ENCODE results near the gene SLC7A14. TPM values are rescaled to one million over a fixed set of nuclear protein-coding genes. Genes with fewer than 3 reads are reported as not detected.

The SLC7A14 gene
- total RNA-seq, 1 experiment from 2014 or later = not detected

GRCh38 chr3:170507063-170507462 is 78.8 kb downstream of the SLC7A14 start:
- Histone ChIP-seq H3K27me3 (replicated peaks; ENCODE audit: insufficient read depth, low read depth, low read length, poor library complexity) (no peaks in the 10 kb centered on the region), H3K9me3 (ENCODE audit: low read depth, low read length, poor library complexity, severe bottlenecking) (no peaks in the 10 kb centered on the region), H3K4me3 (ENCODE audit: low read depth, low read length, poor library complexity, severe bottlenecking) (no peak overlapping the region), H3K4me1 (ENCODE audit: insufficient read depth, low read length, poor library complexity, severe bottlenecking) (no peaks in the 10 kb centered on the region), H3K36me3 (ENCODE audit: insufficient read depth, low read length, poor library complexity, severe bottlenecking) (no peaks in the 10 kb centered on the region), H3K27ac (ENCODE audit: low read depth, low read length, poor library complexity, severe bottlenecking) (no peak overlapping the region)
- BruUV-seq (replicated peaks) = no TSS peak
- DNase-seq (ENCODE audit: low spot score) = no peak
- intact Hi-C loops (cut with micrococcal nuclease; ENCODE audit: unreplicated experiment) = no loop called here
- CTCF ChIA-PET = interaction anchor here (0.6 kb wide), 1 partner anchor 119 kb away, joined by 6 read pairs; no protein-coding TSS in a partner anchor
- no peak for TF ChIP-seq EZH2 (IDR thresholded peaks at IDR 0.05; ENCODE audit: borderline replicate concordance, low read depth, low read length, poor library complexity, severe bottlenecking)
- TF ChIP-seq CTCF (conservative IDR thresholded peaks at IDR 0.05; ENCODE audit: low read depth, low read length) = no peak
- POLR2A ChIA-PET (ENCODE audit: low non-redundant PET) = no interaction called here

GRCh38 chr3:170506556-170506955 is 79.3 kb downstream of the SLC7A14 start:
- H3K4me3 ChIP-seq (ENCODE audit: low read depth, low read length, poor library complexity, severe bottlenecking) = no peak overlapping the region
- no peaks in the 10 kb centered on the region for H3K36me3 ChIP-seq (ENCODE audit: insufficient read depth, low read length, poor library complexity, severe bottlenecking)
- POLR2A ChIA-PET (ENCODE audit: low non-redundant PET) = no interaction called here
- no peak for DNase-seq (ENCODE audit: low spot score)
- BruUV-seq (replicated peaks) = no TSS peak
- intact Hi-C loops (cut with micrococcal nuclease; ENCODE audit: unreplicated experiment) = no loop called here
- TF ChIP-seq EZH2 (IDR thresholded peaks at IDR 0.05; ENCODE audit: borderline replicate concordance, low read depth, low read length, poor library complexity, severe bottlenecking) = no peak
- no peak for TF ChIP-seq CTCF (conservative IDR thresholded peaks at IDR 0.05; ENCODE audit: low read depth, low read length)
- no peaks in the 10 kb centered on the region for H3K27me3 ChIP-seq (replicated peaks; ENCODE audit: insufficient read depth, low read depth, low read length, poor library complexity)
- CTCF ChIA-PET = interaction anchor here (0.6 kb wide), 1 partner anchor 119 kb away, joined by 6 read pairs; no protein-coding TSS in a partner anchor
- H3K4me1 ChIP-seq (ENCODE audit: insufficient read depth, low read length, poor library complexity, severe bottlenecking) = no peaks in the 10 kb centered on the region
- H3K9me3 ChIP-seq (ENCODE audit: low read depth, low read length, poor library complexity, severe bottlenecking) = no peaks in the 10 kb centered on the region
- H3K27ac ChIP-seq (ENCODE audit: low read depth, low read length, poor library complexity, severe bottlenecking) = no peak overlapping the region

- POLR2A ChIA-PET (ENCODE audit: low non-redundant PET) = no interaction called here
- BruUV-seq (replicated peaks) = no TSS peak
- Histone ChIP-seq H3K36me3 (ENCODE audit: insufficient read depth, low read length, poor library complexity, severe bottlenecking) (no peaks in the 10 kb centered on the region), H3K4me1 (ENCODE audit: insufficient read depth, low read length, poor library complexity, severe bottlenecking) (no peaks in the 10 kb centered on the region), H3K27ac (ENCODE audit: low read depth, low read length, poor library complexity, severe bottlenecking) (no peak overlapping the region), H3K27me3 (replicated peaks; ENCODE audit: insufficient read depth, low read depth, low read length, poor library complexity) (no peaks in the 10 kb centered on the region), H3K9me3 (ENCODE audit: low read depth, low read length, poor library complexity, severe bottlenecking) (no peaks in the 10 kb centered on the region), H3K4me3 (ENCODE audit: low read depth, low read length, poor library complexity, severe bottlenecking) (no peak overlapping the region)
- TF ChIP-seq CTCF (conservative IDR thresholded peaks at IDR 0.05; ENCODE audit: low read depth, low read length) (no peak), EZH2 (IDR thresholded peaks at IDR 0.05; ENCODE audit: borderline replicate concordance, low read depth, low read length, poor library complexity, severe bottlenecking) (no peak)
- DNase-seq (ENCODE audit: low spot score) = no peak
- intact Hi-C loops (cut with micrococcal nuclease; ENCODE audit: unreplicated experiment) = no loop called here
- CTCF ChIA-PET = no interaction called here
These were observed 83.6 kb downstream of the SLC7A14 start for GRCh38 chr3:170502297-170502696.

All from A673 (cell line).